K562 (cell line): ENCODE results near the gene IGSF3. TPM values are rescaled to one million over a fixed set of nuclear protein-coding genes. Genes with fewer than 3 reads are reported as not detected.
A peak's percentile ranks its signal among the peaks of the same experiment; 100 is the strongest.
"Not testable (repeated sequence)": the region's sequence is repeated elsewhere in the genome, so short reads cannot be mapped to it uniquely, and the experiment has no call there.

Experiments used
- ATAC-seq: fragments of 200-7000 bp; cut with Tn5 transposase; 3 replicates; pipeline ENCODE4 v1.9.1; 2020; ENCODE audit warnings: moderate library complexity
- BruUV-seq: library from RNA; stranded (reverse); fragments of 400-500 nt; replicated peaks from 2 replicates; lab custom pipeline; 2021; lab: Mats Ljungman, UMichigan
- CTCF ChIA-PET: fragments of 300-600 bp; formaldehyde crosslinking; extraction: SDS; loops from one replicate; lab custom pipeline; 2021; ENCODE audit warnings: low intra/inter-chr PET ratio; lab: Yijun Ruan, JAX
- POLR2A ChIA-PET: fragments of 300-600, 350-650 bp; sonication (Branson Sonifier 250); formaldehyde crosslinking; extraction: SDS; loops from one replicate; lab custom pipeline; 2021; ENCODE audit warnings: antibody characterized with exemption, inconsistent platforms; lab: Yijun Ruan, JAX
- DNase-seq, 4 experiments: peaks; one replicate each; pipeline versions ENCODE4 v3.0.0 to v3.0.0-alpha.2; 2011 to 2018; ENCODE audit warnings: low spot score in 3 of 4, mixed read lengths in 3 of 4; ENCODE audit errors: extremely low read depth in 1 of 4
- FAIRE-seq: peaks from 2 replicates; lab custom pipeline; 2011; peaks lifted over from hg19 to GRCh38; lab: Jason Lieb, UNC
- H2AFZ ChIP-seq: 2 replicates; pipeline ENCODE4 v1.6.0; 2011; ENCODE audit warnings: low read depth, low read length, control low read depth, inconsistent platforms
- H3K27ac ChIP-seq: fragments of 200-600 bp; 3 replicates; pipeline ENCODE4 v1.8.0; 2011; ENCODE audit warnings: low read depth, mild to moderate bottlenecking, control low read depth, inconsistent platforms, low read length, moderate library complexity, mixed read lengths; ENCODE audit errors: extremely low read depth
- H3K27me3 ChIP-seq, 2 experiments: fragments of 300-600 bp in 1 of 2; 2 replicates in 1 of 2; 3 replicates in 1 of 2; pipeline versions ENCODE4 v1.6.0 to v1.8.0; 2011; ENCODE audit warnings: inconsistent platforms in 2 of 2, low read length in 2 of 2, mild to moderate bottlenecking in 1 of 2, mixed read lengths in 1 of 2, moderate library complexity in 1 of 2; ENCODE audit not compliant: control insufficient read depth in 2 of 2, insufficient read depth in 2 of 2
- H3K36me3 ChIP-seq: fragments of 300-600 bp; 3 replicates; pipeline ENCODE4 v1.8.0; 2011; ENCODE audit warnings: mild to moderate bottlenecking, low read length, inconsistent platforms; ENCODE audit not compliant: control insufficient read depth, insufficient read depth
- H3K4me1 ChIP-seq, 2 experiments: fragments of 200-600 bp in 1 of 2; replicated peaks in 1 of 2; 2 replicates in 1 of 2; 3 replicates in 1 of 2; pipeline versions ENCODE4 v1.5.1 to v1.8.0; 2011; ENCODE audit warnings: inconsistent platforms in 2 of 2, low read length in 2 of 2, mild to moderate bottlenecking in 1 of 2, mixed read lengths in 1 of 2, moderate library complexity in 1 of 2; ENCODE audit not compliant: control insufficient read depth in 2 of 2, insufficient read depth in 2 of 2
- H3K4me2 ChIP-seq: 2 replicates; pipeline ENCODE4 v1.6.1; 2011; ENCODE audit warnings: low read length, control low read depth, inconsistent platforms, mixed read lengths; ENCODE audit not compliant: insufficient read depth
- H3K4me3 ChIP-seq: fragments of 200-600 bp; sonication (generic), shearing (Covaris generic); 2 replicates; pipeline ENCODE4 v1.5.1; 2016; ENCODE audit warnings: control low read depth, inconsistent platforms
- H3K79me2 ChIP-seq: fragments of 200-600 bp; 3 replicates; pipeline ENCODE4 v1.8.0; 2011; ENCODE audit warnings: low read length, inconsistent platforms; ENCODE audit not compliant: control insufficient read depth, insufficient read depth
- H3K9ac ChIP-seq, 2 experiments: 2 replicates each; pipeline versions ENCODE4 v1.6.0 to v1.6.1; 2011; ENCODE audit warnings: low read depth in 2 of 2, low read length in 2 of 2, control low read depth in 1 of 2, inconsistent platforms in 1 of 2, mild to moderate bottlenecking in 1 of 2, mixed read lengths in 1 of 2; ENCODE audit not compliant: insufficient read depth in 1 of 2
- H3K9me1 ChIP-seq: one replicate; pipeline ENCODE4 v1.6.0; 2011; ENCODE audit warnings: inconsistent platforms, mild to moderate bottlenecking, low read length, moderate library complexity; ENCODE audit not compliant: control insufficient read depth, insufficient read depth
- H3K9me3 ChIP-seq: replicated peaks from 2 replicates; pipeline ENCODE4 v1.5.1; 2011; ENCODE audit warnings: low read depth, low read length, inconsistent platforms; ENCODE audit not compliant: control insufficient read depth, insufficient read depth
- H4K20me1 ChIP-seq: replicated peaks from 2 replicates; pipeline ENCODE4 v1.6.1; 2011; ENCODE audit warnings: low read length, inconsistent platforms, mixed read lengths; ENCODE audit not compliant: control insufficient read depth, insufficient read depth
- ZKSCAN1 ChIP-seq: fragments of 150-350 bp; IDR thresholded peaks from 2 replicates; pipeline ENCODE4 v1.6.1; 2016; ENCODE audit warnings: low read depth, low read length
- WGBS: fragments of 100-300 bp; shearing (Covaris generic); methylation state at CpG from one replicate; pipeline ENCODE4 v1.1.6; 2016; ENCODE audit warnings: low coverage, mixed read lengths; ENCODE audit not compliant: insufficient coverage; ENCODE audit errors: missing lambda C conversion rate; 5-methylcytosine and 5-hydroxymethylcytosine counted together
- in situ Hi-C: fragments of 300-500 bp; cut with MboI; formaldehyde crosslinking; loops from 4 replicates; pipeline ENCODE4 v1.15.0; 2018; ENCODE audit warnings: inconsistent platforms, mixed read lengths
- intact Hi-C: fragments of 100-400 bp; cut with micrococcal nuclease; formaldehyde crosslinking; loops from 2 replicates; pipeline ENCODE4 v1.14.2; 2022
- polyA plus RNA-seq, 8 experiments: library from polyadenylated mRNA; depleted of rRNA in 4 of 8; stranded (reverse) in 5 of 8; unstranded in 3 of 8; fragments of >200 nt; fragmentation: Nextera tagmentation in 2 of 8; fragmentation: Illumina TruSeq in 1 of 8; extraction: Ambion mirVana in 2 of 8; extraction: Trizol in 1 of 8; gene quantifications; 2 replicates each; pipeline versions ENCODE4 v1.2.1 to v1.2.3, GENCODE V29; 2011 to 2014; ENCODE audit warnings: inconsistent platforms in 1 of 8, missing spikeins in 1 of 8
- total RNA-seq, 7 experiments: library from RNA; depleted of rRNA in 6 of 7; stranded (reverse); fragments of >200 nt in 6 of 7; fragmentation: Illumina TruSeq in 2 of 7; extraction: Trizol in 2 of 7; gene quantifications; 2 replicates each; pipeline versions ENCODE4 v1.2.1 to v1.2.3, GENCODE V29; 2011 to 2021; ENCODE audit warnings: low replicate concordance in 1 of 7

IGSF3 gene
- total and polyA plus RNA-seq, 9 of the 15 experiments (the other 6 are each of a cell fraction or from before 2014, with no cell fraction given): 1.1 to 15.0 (median 8.3) TPM

- H3K9ac ChIP-seq, H3K9me3 ChIP-seq, H3K79me2 ChIP-seq, in situ Hi-C loops, H4K20me1 ChIP-seq, FAIRE-seq, DNase-seq, CTCF ChIA-PET, H3K9me1 ChIP-seq, H3K36me3 ChIP-seq, H3K27me3 ChIP-seq, H3K4me2 ChIP-seq, H3K4me1 ChIP-seq, BruUV-seq, H2AFZ ChIP-seq, H3K27ac ChIP-seq, POLR2A ChIA-PET, ATAC-seq, intact Hi-C loops, H3K4me3 ChIP-seq: not testable (repeated sequence)
- peak; percentile 59; the same call in 1 of the 2 replicates for TF ChIP-seq ZKSCAN1
- WGBS: 45% methylated on average over 2 of the region's 2 CpGs
These were observed 58.7 kb downstream of the IGSF3 start for GRCh38 chr1:116608841-116609240.

- BruUV-seq, H3K9ac ChIP-seq, DNase-seq, H2AFZ ChIP-seq, H3K9me3 ChIP-seq, H3K27ac ChIP-seq, H3K27me3 ChIP-seq, CTCF ChIA-PET, in situ Hi-C loops, H4K20me1 ChIP-seq, FAIRE-seq, H3K9me1 ChIP-seq, H3K4me2 ChIP-seq, H3K4me3 ChIP-seq, H3K4me1 ChIP-seq, POLR2A ChIA-PET, H3K79me2 ChIP-seq, ATAC-seq, intact Hi-C loops, H3K36me3 ChIP-seq: not testable (repeated sequence)
- WGBS: 77% methylated on average over 6 of the region's 12 CpGs
These were observed 59.4 kb downstream of the IGSF3 start for GRCh38 chr1:116608151-116608550.

- H3K36me3 ChIP-seq, H3K27me3 ChIP-seq, H3K9ac ChIP-seq, H3K27ac ChIP-seq, ATAC-seq, H3K4me2 ChIP-seq, H2AFZ ChIP-seq, CTCF ChIA-PET, H3K4me1 ChIP-seq, H3K79me2 ChIP-seq, H3K9me1 ChIP-seq, in situ Hi-C loops, BruUV-seq, H3K4me3 ChIP-seq, H4K20me1 ChIP-seq, intact Hi-C loops, POLR2A ChIA-PET, FAIRE-seq, H3K9me3 ChIP-seq, DNase-seq: not testable (repeated sequence)
- WGBS: 38% methylated on average over 1 of the region's 1 CpG
These were observed 60.1 kb downstream of the IGSF3 start for GRCh38 chr1:116607463-116607862.

- H3K36me3 ChIP-seq, H3K4me3 ChIP-seq, ATAC-seq, H2AFZ ChIP-seq, H4K20me1 ChIP-seq, H3K27ac ChIP-seq, DNase-seq, BruUV-seq, H3K4me2 ChIP-seq, CTCF ChIA-PET, intact Hi-C loops, H3K27me3 ChIP-seq, H3K9ac ChIP-seq, H3K9me3 ChIP-seq, in situ Hi-C loops, H3K79me2 ChIP-seq, POLR2A ChIA-PET, H3K9me1 ChIP-seq, H3K4me1 ChIP-seq: not testable (repeated sequence)
- peak; percentile 11 for FAIRE-seq
- 87% methylated on average over 5 of the region's 8 CpGs for WGBS
These were observed 61.5 kb downstream of the IGSF3 start for GRCh38 chr1:116606067-116606466.
